ENCODE results near the gene SPIN3.
A peak's percentile ranks its signal among the peaks of the same experiment; 100 is the strongest.
"Not testable (repeated sequence)": the region's sequence is repeated elsewhere in the genome, so short reads cannot be mapped to it uniquely, and the experiment has no call there.

The SPIN3 gene

GRCh38 chrX:56995271-56995994, at the start of gene SPIN3:
SPIN3 (minus strand) TSS chrX:56995541; CDS start chrX:56994947, 594 bp downstream.
- H3K27ac ChIP-seq, result peak within 1 kb of the TSS; percentile 70
- CTCF ChIA-PET, result no interaction called here
- DNase-seq (ENCODE audit: low spot score), result peak; percentile 53
- TF ChIP-seq, protein P1, sequence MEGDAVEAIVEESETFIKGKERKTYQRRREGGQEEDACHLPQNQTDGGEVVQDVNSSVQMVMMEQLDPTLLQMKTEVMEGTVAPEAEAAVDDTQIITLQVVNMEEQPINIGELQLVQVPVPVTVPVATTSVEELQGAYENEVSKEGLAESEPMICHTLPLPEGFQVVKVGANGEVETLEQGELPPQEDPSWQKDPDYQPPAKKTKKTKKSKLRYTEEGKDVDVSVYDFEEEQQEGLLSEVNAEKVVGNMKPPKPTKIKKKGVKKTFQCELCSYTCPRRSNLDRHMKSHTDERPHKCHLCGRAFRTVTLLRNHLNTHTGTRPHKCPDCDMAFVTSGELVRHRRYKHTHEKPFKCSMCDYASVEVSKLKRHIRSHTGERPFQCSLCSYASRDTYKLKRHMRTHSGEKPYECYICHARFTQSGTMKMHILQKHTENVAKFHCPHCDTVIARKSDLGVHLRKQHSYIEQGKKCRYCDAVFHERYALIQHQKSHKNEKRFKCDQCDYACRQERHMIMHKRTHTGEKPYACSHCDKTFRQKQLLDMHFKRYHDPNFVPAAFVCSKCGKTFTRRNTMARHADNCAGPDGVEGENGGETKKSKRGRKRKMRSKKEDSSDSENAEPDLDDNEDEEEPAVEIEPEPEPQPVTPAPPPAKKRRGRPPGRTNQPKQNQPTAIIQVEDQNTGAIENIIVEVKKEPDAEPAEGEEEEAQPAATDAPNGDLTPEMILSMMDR (conservative IDR thresholded peaks at IDR 0.05; ENCODE audit: low read depth), result no peak
- POLR2A ChIA-PET (ENCODE audit: low non-redundant PET), result no interaction called here

DNA sequence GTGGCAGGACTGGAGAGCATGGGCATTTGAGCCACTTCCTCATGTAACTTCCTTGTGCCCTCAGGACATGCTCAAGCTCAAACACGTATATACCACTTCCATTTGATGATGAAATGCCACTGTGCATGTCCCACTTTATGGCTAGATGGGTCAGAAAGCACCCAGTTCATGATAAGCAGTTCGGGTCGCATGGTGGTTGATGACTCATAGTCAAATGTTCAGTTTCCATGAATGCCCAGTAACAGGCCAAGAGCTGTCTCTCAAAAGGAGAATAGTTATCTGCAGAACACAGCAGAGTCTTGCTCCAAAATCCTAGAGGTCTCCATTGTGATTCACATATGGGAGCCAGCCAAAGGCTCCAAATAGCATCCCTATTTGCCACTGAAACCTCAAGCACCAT, 48.9 kb upstream of the SPIN3 start:
- TF ChIP-seq, protein P1 (conservative IDR thresholded peaks at IDR 0.05; ENCODE audit: low read depth), result no peak
- POLR2A ChIA-PET (ENCODE audit: low non-redundant PET), result no interaction called here
- CTCF ChIA-PET, result no interaction called here
- no peak for DNase-seq (ENCODE audit: low spot score)
- H3K27ac ChIP-seq, result no peak overlapping the region

- POLR2A ChIA-PET (ENCODE audit: low non-redundant PET); CTCF ChIA-PET; DNase-seq (ENCODE audit: low spot score); H3K27ac ChIP-seq: not testable (repeated sequence)
These were observed 41.9 kb upstream of the SPIN3 start for GRCh38 chrX:57037265-57037664.

DNA sequence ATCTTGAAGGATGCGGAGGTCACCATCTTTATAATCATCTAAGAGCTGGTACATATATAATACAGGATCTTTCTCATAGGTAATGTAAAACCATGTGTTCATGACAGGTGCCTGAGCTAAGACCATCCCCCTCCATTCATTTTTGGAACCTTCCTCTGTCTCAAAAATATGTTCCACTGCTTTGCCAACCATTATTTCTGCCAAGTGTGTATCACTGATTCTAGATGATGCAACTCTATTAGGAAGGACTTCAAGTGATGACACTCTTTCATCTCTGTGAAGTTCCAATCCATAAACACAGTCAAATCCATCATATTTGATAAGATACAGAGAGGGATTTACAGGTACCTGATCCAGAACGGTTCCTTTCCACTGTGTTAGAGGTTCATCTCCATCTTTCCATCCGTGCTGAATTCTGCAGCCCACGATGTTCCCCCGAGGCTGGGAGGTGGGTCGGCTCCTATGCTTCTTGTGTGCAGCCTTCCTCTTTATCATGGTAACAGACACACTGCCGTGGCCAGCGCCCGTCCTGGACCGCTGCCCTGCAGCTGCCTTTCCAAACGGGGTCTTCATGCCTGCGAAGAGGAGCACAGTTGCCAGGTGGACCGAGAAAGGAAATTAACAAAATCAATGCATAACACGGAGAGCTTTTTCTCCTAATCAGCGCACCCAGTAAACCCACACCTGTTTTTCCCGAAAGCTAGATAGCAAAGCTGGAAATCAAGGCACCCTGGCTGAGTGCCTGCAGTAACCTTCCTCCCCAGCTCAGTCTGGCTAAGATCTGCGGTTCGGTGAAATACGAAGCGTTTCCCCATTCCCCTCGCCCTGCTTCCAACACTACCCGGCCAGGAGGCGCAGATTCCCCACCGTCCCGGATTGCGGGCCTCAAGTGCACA, 718 bp downstream of the SPIN3 start:
- peak overlapping the region; percentile 70 for H3K27ac ChIP-seq
- ChIA-PET POLR2A (ENCODE audit: low non-redundant PET) (no interaction called here), CTCF (no interaction called here)
- DNase-seq (ENCODE audit: low spot score), result no peak
- TF ChIP-seq, protein P1 (conservative IDR thresholded peaks at IDR 0.05; ENCODE audit: low read depth), result no peak

GRCh38 chrX:56987741-56988140, 7.6 kb downstream of the SPIN3 start:
- DNase-seq (ENCODE audit: low spot score), result no peak
- no peak overlapping the region for H3K27ac ChIP-seq
- ChIA-PET CTCF (no interaction called here), POLR2A (ENCODE audit: low non-redundant PET) (no interaction called here)
- TF ChIP-seq, protein P1 (conservative IDR thresholded peaks at IDR 0.05; ENCODE audit: low read depth), result no peak

DNA sequence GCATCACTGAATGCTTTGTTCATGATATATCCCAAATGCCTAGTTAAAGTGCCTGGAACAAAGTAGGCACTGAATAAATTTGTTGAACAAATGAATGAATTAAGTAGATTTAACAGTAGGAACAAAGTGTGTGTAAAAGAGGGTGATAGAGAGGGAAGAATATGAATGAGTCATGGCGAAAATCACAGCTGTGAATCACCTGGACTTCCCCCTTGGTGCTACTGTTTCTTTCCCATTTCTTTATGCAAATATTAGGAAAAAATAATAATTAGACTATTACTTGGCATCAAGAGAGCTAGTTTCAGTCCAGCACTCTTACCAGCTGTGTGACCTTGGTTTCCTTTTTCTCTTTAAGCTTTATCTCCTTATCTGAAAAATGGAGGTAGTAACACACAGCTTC, 9.2 kb downstream of the SPIN3 start:
- CTCF ChIA-PET, result no interaction called here

More for the DNA sequence above, 9.2 kb downstream of the SPIN3 start:
- POLR2A ChIA-PET (ENCODE audit: low non-redundant PET), result no interaction called here
- H3K27ac ChIP-seq, result no peak overlapping the region
- no peak for DNase-seq (ENCODE audit: low spot score)
- TF ChIP-seq, protein P1 (conservative IDR thresholded peaks at IDR 0.05; ENCODE audit: low read depth), result no peak
